ENCODE measurements around the gene WNK1. TPM values are rescaled to one million over a fixed set of nuclear protein-coding genes. Genes with fewer than 3 reads are reported as not detected.

The WNK1 gene
- polyA plus RNA-seq, 3 donors: 8.7 to 57.2 (median 20.9) TPM

DNA sequence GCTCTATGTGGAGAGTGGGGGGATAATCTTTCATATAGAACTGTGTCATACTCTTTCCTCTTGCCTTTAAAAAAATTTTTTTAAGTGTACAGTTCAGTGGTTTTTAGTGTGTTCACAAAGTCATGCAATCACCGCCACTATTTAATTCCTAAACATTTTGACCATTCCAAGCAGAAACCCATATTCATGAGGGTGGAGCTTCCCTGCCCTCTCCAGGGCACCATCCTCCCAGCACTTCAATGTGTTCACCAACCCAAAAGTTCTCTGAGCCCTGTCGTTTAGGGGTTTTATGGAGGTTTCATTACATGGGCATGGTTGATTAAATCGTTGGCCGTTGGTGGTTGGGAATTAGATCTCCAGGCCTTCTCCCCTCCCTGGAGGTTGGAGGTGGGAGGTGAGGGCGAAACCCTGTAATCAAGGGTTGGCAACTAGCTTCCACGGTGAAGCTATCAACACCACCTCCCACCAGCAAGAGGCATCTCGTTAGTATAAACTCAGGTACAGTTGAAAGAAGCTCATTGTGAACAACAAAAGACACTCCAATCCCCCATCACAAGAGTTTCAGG lies 42.8 kb upstream of the WNK1 start:
- H3K4me1 Mint-ChIP-seq: no peaks in the 10 kb centered on the region
- no peaks in the 10 kb centered on the region for H4K20me1 ChIP-seq (ENCODE audit: insufficient read depth, low read length)
- no peak overlapping the region for H3K27ac ChIP-seq (ENCODE audit: low read depth in 1 of 2, low read length in 2 of 2)
- H3K9me3 ChIP-seq (replicated peaks in 1 of 2; ENCODE audit: control insufficient read depth in 1 of 2, insufficient read depth in 1 of 2, low read length in 2 of 2): peaks cover 0 to under 1% of the 10 kb centered on the region in 2 donors
- intact Hi-C loops (cut with micrococcal nuclease): loop anchor here in 1 of 2 donors (10.0 kb wide), 1 partner anchor 55 kb away; no protein-coding TSS in a partner anchor
- H3K36me3 Mint-ChIP-seq: no peaks in the 10 kb centered on the region
- H3K79me2 ChIP-seq (ENCODE audit: insufficient read depth, low read length): no peaks in the 10 kb centered on the region
- H2AFZ ChIP-seq (ENCODE audit: insufficient read depth, low read depth, low read length, poor library complexity, severe bottlenecking): no peak overlapping the region
- H3K4me3 Mint-ChIP-seq: peak overlapping the region in 1 of 2 donors; percentile 48
- TF ChIP-seq, protein P1, sequence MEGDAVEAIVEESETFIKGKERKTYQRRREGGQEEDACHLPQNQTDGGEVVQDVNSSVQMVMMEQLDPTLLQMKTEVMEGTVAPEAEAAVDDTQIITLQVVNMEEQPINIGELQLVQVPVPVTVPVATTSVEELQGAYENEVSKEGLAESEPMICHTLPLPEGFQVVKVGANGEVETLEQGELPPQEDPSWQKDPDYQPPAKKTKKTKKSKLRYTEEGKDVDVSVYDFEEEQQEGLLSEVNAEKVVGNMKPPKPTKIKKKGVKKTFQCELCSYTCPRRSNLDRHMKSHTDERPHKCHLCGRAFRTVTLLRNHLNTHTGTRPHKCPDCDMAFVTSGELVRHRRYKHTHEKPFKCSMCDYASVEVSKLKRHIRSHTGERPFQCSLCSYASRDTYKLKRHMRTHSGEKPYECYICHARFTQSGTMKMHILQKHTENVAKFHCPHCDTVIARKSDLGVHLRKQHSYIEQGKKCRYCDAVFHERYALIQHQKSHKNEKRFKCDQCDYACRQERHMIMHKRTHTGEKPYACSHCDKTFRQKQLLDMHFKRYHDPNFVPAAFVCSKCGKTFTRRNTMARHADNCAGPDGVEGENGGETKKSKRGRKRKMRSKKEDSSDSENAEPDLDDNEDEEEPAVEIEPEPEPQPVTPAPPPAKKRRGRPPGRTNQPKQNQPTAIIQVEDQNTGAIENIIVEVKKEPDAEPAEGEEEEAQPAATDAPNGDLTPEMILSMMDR (IDR thresholded peaks at IDR 0.05): no peak
- H3K4me1 ChIP-seq (ENCODE audit: control insufficient read depth in 1 of 2, insufficient read depth in 2 of 2, low read length in 2 of 2): no peaks in the 10 kb centered on the region
- 98% methylated on average over 3 of the region's 7 CpGs for WGBS (ENCODE audit: insufficient coverage)
- H3K27me3 Mint-ChIP-seq (ENCODE audit: low read depth in 3 of 3): peaks cover 1 to 6% (median 3%) of the 10 kb centered on the region in 3 donors
- no peaks in the 10 kb centered on the region for H3K36me3 ChIP-seq (replicated peaks in 1 of 2; ENCODE audit: control insufficient read depth in 1 of 2, insufficient read depth in 2 of 2, low read length in 2 of 2)
- no peak overlapping the region for H3K4me2 ChIP-seq (replicated peaks; ENCODE audit: extremely low read depth, low read length, poor library complexity, severe bottlenecking)
- no peaks in the 10 kb centered on the region for H3K27me3 ChIP-seq (ENCODE audit: control insufficient read depth in 2 of 2, insufficient read depth in 2 of 2, low read length in 2 of 2)
- DNase-seq: no peak
- H3K4me3 ChIP-seq (replicated peaks in 1 of 3; ENCODE audit: low read depth in 2 of 3, low read length in 3 of 3): no peak overlapping the region
- no peak overlapping the region for H3K27ac Mint-ChIP-seq
- H3K9me3 Mint-ChIP-seq: peaks cover 0 to 4% (median 0%) of the 10 kb centered on the region in 7 donors
- H3K9ac ChIP-seq (ENCODE audit: insufficient read depth, low read length, poor library complexity, severe bottlenecking): no peak overlapping the region

DNA sequence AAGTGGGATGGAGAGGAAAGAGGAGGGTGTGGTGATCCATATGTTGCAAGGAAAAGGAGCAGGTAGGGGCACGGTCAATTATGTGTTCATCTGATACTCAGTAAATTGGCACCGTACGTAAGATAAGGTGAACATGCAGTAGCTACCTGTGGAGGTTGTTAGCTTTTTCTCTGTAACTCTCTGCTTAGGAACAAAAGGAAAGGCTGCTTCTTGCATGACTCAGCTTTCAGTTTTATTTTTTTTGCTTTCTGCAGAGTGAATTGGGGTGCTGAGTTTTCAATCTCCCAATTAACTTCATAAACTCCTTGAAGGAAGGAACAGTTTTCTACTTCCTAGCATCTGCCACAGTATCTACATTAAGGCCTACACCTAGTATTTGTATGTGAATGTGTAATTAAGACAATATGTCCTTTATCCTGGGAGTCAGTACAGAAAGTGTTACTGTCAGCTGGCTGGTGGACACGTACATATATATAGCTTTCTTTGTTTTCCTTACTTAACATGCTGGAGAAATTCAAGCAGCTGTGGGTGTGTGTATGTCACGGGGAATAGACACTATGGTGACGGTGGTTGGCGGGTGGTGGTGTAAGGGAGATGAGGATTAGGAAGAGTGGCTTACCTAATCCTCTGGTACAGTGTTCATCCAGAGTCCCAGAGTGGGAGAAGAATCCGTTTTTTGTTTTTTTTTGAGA lies 40.1 kb upstream of the WNK1 start:
- H3K27me3 ChIP-seq (ENCODE audit: control insufficient read depth in 2 of 2, insufficient read depth in 2 of 2, low read length in 2 of 2): no peaks in the 10 kb centered on the region
- no peaks in the 10 kb centered on the region for H3K36me3 Mint-ChIP-seq
- no peak overlapping the region for H2AFZ ChIP-seq (ENCODE audit: insufficient read depth, low read depth, low read length, poor library complexity, severe bottlenecking)
- TF ChIP-seq, protein P1 (IDR thresholded peaks at IDR 0.05): no peak
- no peak overlapping the region for H3K27ac ChIP-seq (ENCODE audit: low read depth in 1 of 2, low read length in 2 of 2)
- no peak overlapping the region for H3K4me3 Mint-ChIP-seq
- H3K9ac ChIP-seq (ENCODE audit: insufficient read depth, low read length, poor library complexity, severe bottlenecking): no peak overlapping the region
- no peaks in the 10 kb centered on the region for H3K9me3 ChIP-seq (replicated peaks in 1 of 2; ENCODE audit: control insufficient read depth in 1 of 2, insufficient read depth in 1 of 2, low read length in 2 of 2)
- no peak overlapping the region for H3K4me2 ChIP-seq (replicated peaks; ENCODE audit: extremely low read depth, low read length, poor library complexity, severe bottlenecking)
- no peaks in the 10 kb centered on the region for H3K79me2 ChIP-seq (ENCODE audit: insufficient read depth, low read length)
- H3K4me3 ChIP-seq (replicated peaks in 1 of 3; ENCODE audit: low read depth in 2 of 3, low read length in 3 of 3): no peak overlapping the region
- intact Hi-C loops (cut with micrococcal nuclease): no loop called here
- H3K4me1 ChIP-seq (ENCODE audit: control insufficient read depth in 1 of 2, insufficient read depth in 2 of 2, low read length in 2 of 2): no peaks in the 10 kb centered on the region
- no peak overlapping the region for H3K27ac Mint-ChIP-seq
- no peak for DNase-seq
- H3K4me1 Mint-ChIP-seq: no peaks in the 10 kb centered on the region
- WGBS (ENCODE audit: insufficient coverage): 35% methylated on average over 3 of the region's 8 CpGs
- no peaks in the 10 kb centered on the region for H4K20me1 ChIP-seq (ENCODE audit: insufficient read depth, low read length)
- H3K27me3 Mint-ChIP-seq (ENCODE audit: low read depth in 3 of 3): peaks cover 1 to 4% (median 2%) of the 10 kb centered on the region in 3 donors
- H3K9me3 Mint-ChIP-seq: peaks cover 0 to 4% (median 0%) of the 10 kb centered on the region in 7 donors
- no peaks in the 10 kb centered on the region for H3K36me3 ChIP-seq (replicated peaks in 1 of 2; ENCODE audit: control insufficient read depth in 1 of 2, insufficient read depth in 2 of 2, low read length in 2 of 2)
